Mucosa of rectum (tissue), 2 donors: ENCODE measurements around the gene DENND1A.
"Not testable (repeated sequence)": the region's sequence is repeated elsewhere in the genome, so short reads cannot be mapped to it uniquely, and the experiment has no call there.

ENCODE experiments used
- H3K27ac ChIP-seq, 2 donors: one replicate each; pipeline ENCODE4 v1.7.0; 2013; ENCODE audit warnings: inconsistent platforms in 2 of 2, low read depth in 2 of 2, low read length in 2 of 2
- H3K27me3 ChIP-seq, 2 donors: one replicate each; pipeline ENCODE4 v1.7.0; 2013; ENCODE audit warnings: low read length in 2 of 2; ENCODE audit not compliant: control insufficient read depth in 2 of 2, insufficient read depth in 2 of 2
- H3K36me3 ChIP-seq, 2 donors: one replicate each; pipeline ENCODE4 v1.7.0; 2013; ENCODE audit warnings: low read length in 2 of 2; ENCODE audit not compliant: control insufficient read depth in 2 of 2, insufficient read depth in 2 of 2
- H3K4me1 ChIP-seq, 2 donors: one replicate each; pipeline ENCODE4 v1.7.0; 2013; ENCODE audit warnings: low read length in 2 of 2, mild to moderate bottlenecking in 1 of 2; ENCODE audit not compliant: control insufficient read depth in 2 of 2, insufficient read depth in 2 of 2
- H3K4me3 ChIP-seq, 2 donors: one replicate each; pipeline ENCODE4 v1.7.0; 2013; ENCODE audit warnings: low read length in 2 of 2
- H3K9ac ChIP-seq, 2 donors: one replicate each; pipeline ENCODE4 v1.7.0; 2013; ENCODE audit warnings: low read length in 2 of 2, low read depth in 1 of 2, mild to moderate bottlenecking in 1 of 2
- H3K9me3 ChIP-seq, 2 donors: one replicate each; pipeline ENCODE4 v1.7.0; 2013; ENCODE audit warnings: low read length in 2 of 2; ENCODE audit not compliant: control insufficient read depth in 2 of 2
- donor health status: healthy.
- donor health status: Normal muscosa, but diverticular disease.

Gene DENND1A

DNA sequence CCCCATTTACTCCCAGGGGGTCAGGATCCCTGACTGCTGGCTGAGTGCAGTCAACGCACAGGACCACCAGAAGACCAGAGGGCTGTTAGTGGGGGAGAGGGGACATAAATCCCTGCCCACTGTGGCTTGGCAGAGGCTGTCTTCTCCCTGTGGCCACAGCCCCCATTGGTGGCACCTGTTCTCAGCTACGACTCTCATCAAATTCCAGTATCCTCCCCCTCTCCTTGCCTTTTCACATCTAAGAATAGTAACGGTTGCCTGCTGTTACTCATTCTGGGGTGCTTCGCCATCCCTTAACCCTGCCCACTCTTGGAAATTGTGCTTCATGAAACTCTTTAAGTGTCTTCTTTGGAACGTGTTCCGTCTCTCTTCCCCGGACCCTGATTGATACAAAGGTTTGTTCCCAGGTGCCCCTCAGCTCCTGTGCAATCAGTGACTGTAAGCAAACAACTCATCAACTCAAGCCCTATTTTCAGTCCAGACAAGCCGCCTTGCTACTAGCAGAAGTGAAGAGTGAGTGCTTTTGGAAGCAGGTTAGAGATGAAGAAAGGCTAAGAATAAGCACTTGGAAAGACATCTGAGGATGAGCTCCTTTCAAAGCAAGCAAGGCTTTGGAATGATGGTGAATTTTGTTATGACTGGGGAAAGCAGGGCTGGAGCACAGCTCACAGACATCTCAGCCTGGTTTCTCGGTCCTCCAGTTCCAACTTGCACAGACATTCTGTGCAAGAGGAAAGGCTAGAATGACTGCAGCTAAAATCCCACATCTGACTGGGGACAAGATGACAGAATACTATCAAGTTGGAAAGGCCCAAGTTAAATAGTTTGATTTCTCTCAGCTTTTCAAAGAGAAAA, 22.9 kb upstream of the DENND1A start:
- H3K9me3 ChIP-seq, result no peaks in the 10 kb centered on the region
- H3K4me3 ChIP-seq, result no peak overlapping the region
- H3K4me1 ChIP-seq, result no peaks in the 10 kb centered on the region
- no peak overlapping the region for H3K27ac ChIP-seq
- H3K36me3 ChIP-seq, result no peaks in the 10 kb centered on the region
- H3K9ac ChIP-seq, result no peak overlapping the region
- H3K27me3 ChIP-seq, result peaks cover 2% of the 10 kb centered on the region in 2 donors

DNA sequence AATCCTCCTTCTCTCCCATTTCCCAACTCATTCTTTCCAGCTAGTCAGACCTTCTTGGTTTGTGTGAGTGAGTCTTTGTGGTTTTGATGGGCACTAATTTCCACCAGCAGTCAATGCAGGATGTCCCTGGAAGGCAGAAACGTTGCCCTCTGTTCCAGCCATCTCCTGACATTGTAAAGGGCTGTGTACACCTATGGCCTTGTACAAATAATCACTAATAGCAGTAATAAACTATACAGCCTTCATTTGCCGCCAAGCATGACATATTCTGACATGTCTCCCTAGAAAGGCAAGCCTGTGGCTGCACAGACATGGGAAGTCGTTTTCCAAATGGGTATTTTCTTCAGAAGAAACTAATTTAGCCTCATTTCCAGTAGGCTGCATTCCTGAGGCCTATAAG, 18.4 kb upstream of the DENND1A start:
- H3K9ac ChIP-seq, result no peak overlapping the region
- peaks cover 0 to 2% of the 10 kb centered on the region in 2 donors for H3K27me3 ChIP-seq
- peaks cover 0 to 6% of the 10 kb centered on the region in 2 donors for H3K4me1 ChIP-seq
- H3K27ac ChIP-seq, result no peak overlapping the region
- no peak overlapping the region for H3K4me3 ChIP-seq
- H3K36me3 ChIP-seq, result no peaks in the 10 kb centered on the region
- no peaks in the 10 kb centered on the region for H3K9me3 ChIP-seq

DNA sequence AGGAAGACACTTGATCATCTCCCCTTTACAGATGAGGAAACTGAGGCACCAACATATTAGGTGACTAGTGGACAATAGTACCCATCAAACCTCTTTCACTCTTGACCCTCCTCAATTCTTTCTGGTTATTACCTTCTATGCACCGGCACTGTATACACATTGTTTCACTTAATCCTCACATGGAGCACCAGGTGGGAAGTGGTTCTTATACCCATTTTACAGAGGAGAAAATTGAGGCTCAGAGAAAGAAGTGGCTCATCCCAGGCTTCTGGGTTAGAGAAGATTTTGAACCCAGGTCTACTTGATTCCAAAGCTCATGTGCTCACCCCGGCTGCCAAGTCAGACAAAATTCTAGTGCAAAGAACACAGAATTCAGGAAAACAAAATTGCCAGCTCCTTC, 17.4 kb upstream of the DENND1A start:
- Histone ChIP-seq H3K27ac (no peak overlapping the region), H3K36me3 (no peaks in the 10 kb centered on the region), H3K4me3 (no peak overlapping the region), H3K9ac (no peak overlapping the region), H3K4me1 (peaks cover 3 to 8% of the 10 kb centered on the region in 2 donors), H3K27me3 (no peaks in the 10 kb centered on the region), H3K9me3 (no peaks in the 10 kb centered on the region)

DNA sequence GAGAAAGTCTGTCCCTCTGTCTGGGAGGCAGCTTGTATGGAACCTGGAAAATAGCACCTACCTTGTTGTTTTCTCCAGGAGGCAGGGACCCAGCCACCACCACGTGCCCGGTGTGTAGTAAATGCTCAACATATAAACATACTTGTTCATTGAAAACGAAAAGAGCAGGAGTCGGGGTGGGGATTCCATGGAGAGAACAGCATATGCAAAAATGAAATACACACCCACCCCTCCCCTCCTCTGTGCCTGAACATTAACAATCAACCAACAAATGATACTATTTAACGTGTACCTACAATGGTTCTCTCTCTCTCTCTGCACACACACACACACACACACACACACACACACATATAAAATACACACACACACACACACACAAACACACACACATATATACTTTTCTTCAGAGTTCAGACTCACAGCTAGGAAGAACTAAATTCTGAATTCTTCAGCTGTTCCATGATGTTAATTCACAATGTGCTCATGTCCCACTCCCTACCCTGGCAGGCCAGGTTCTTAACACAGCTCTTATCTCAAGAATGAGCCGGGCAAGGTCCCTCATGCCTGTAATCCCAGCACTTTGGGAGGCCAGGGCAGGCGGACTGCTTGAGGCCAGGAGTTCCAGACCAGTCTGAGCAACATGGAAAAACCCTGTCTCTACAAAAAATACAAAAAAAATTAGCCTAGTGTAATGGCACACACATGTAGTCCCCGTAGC, 16.3 kb upstream of the DENND1A start:
- no peaks in the 10 kb centered on the region for H3K27me3 ChIP-seq
- no peak overlapping the region for H3K9ac ChIP-seq
- H3K4me1 ChIP-seq, result peaks cover 3 to 10% of the 10 kb centered on the region in 2 donors
- H3K9me3 ChIP-seq, result no peaks in the 10 kb centered on the region
- H3K4me3 ChIP-seq, result no peak overlapping the region
- H3K36me3 ChIP-seq, result no peaks in the 10 kb centered on the region
- H3K27ac ChIP-seq, result no peak overlapping the region

DNA sequence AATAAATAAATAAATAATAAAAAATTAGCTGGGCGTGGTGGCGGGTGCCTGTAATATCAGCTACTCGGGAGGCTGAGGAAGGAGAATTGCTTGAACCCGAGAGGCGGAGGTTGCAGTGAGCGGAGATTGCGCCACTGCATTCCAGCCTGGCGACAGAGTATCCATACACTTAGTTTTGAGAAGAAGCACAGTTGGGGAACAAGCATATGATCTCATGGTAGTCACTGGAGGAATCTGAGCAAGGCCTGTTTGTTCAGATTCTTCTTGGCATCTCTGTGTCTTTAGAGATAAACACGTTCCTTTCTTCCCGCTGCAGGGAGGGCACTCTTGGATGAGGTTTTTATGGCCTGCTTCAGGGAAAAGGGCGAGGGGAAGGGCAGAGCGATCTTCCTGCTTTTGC, 15.6 kb upstream of the DENND1A start:
- H3K9ac ChIP-seq, result no peak overlapping the region
- H3K9me3 ChIP-seq, result no peaks in the 10 kb centered on the region
- peaks cover 3 to 10% of the 10 kb centered on the region in 2 donors for H3K4me1 ChIP-seq
- no peaks in the 10 kb centered on the region for H3K36me3 ChIP-seq
- H3K27ac ChIP-seq, result no peak overlapping the region
- no peak overlapping the region for H3K4me3 ChIP-seq
- no peaks in the 10 kb centered on the region for H3K27me3 ChIP-seq

DNA sequence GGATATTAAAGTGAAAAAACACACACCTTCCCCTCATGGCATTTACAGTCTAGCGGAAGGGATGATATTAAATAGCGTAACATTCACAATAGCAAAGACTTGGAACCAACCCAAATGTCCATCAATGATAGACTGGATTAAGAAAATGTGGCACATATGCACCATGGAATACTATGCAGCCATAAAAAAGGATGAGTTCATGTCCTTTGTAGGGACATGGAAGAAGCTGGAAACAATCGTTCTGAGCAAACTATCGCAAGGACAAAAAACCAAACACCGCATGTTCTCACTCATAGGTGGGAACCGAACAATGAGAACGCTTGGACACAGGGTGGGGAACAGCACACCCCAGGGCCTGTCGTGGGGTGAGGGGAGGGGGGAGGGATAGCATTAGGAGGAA, 14.5 kb upstream of the DENND1A start:
- not testable (repeated sequence) for H3K27ac ChIP-seq, H3K9ac ChIP-seq, H3K27me3 ChIP-seq, H3K4me3 ChIP-seq, H3K36me3 ChIP-seq, H3K9me3 ChIP-seq
- H3K4me1 ChIP-seq, result peaks cover 3 to 10% of the 10 kb centered on the region in 2 donors

DNA sequence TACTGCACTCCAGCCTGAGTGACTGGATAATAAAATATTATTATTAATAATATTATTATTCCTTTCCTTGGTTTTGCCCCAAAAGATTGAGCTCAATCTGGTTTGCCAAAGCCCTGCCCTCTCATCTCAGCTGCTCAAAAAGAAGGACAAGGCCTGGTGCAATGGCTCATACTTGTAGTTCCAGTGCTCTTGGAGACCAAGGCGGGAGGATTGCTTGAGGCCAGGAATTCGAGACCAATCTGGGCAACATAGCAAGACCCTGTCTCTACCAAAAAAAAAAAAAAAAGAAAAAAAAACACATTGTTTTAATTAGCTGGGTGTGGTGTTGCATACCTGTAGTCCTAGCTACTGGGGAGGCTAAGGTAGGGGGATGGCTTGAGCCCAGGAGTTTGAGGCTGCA, 13.7 kb upstream of the DENND1A start:
- Histone ChIP-seq H3K9me3 (no peaks in the 10 kb centered on the region), H3K27me3 (no peaks in the 10 kb centered on the region), H3K9ac (no peak overlapping the region), H3K4me3 (no peak overlapping the region), H3K4me1 (peaks cover 3 to 10% of the 10 kb centered on the region in 2 donors), H3K36me3 (no peaks in the 10 kb centered on the region), H3K27ac (no peak overlapping the region)

DNA sequence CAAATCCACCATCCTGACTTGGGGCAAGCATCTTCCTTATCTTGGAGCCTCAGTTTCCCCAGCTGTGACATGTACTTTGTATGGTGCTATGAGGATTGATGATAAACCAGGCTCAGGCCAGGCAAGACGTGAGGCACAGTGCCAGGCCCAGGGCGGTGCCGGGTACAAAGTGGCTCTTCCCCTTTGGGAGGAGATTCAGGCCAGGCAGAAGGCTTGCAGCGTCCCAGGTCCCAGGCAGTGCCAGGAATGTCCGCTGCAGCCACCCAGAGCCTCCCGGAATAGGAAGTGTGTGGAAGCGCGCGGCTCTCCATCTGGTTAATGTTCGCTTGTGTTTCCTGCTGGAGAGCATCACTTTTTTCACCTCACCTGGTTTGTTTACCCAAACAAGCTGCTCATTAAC, 12.6 kb upstream of the DENND1A start:
- no peaks in the 10 kb centered on the region for H3K9me3 ChIP-seq
- H3K27me3 ChIP-seq, result no peaks in the 10 kb centered on the region
- no peaks in the 10 kb centered on the region for H3K36me3 ChIP-seq
- no peak overlapping the region for H3K27ac ChIP-seq
- peaks cover 3 to 10% of the 10 kb centered on the region in 2 donors for H3K4me1 ChIP-seq
- H3K9ac ChIP-seq, result no peak overlapping the region
- no peak overlapping the region for H3K4me3 ChIP-seq

DNA sequence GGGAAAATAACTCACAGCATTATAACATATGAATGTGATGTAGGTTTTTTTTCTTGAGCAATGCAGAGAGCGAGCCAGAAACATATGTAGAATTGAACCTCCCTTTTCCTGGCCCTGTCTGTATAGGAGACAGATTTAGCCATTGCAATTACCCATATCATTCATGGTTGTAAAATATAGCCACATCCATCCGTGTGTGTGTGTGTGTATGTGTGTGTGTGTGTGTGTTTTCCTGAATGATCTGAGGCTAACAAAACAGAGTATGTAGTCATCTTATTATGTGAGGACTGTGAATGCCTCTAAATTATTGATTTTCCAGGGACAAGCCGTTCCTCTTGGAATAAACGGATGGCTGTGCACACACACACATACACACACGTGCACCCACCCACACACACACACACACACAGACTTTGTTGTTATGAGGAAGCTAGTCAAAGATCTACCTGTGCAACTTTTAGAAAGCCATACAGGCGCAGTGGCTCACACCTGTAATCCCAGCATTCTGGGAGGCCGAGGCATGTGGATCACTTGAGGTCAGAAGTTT, 11.7 kb upstream of the DENND1A start:
- Histone ChIP-seq H3K4me3 (no peak overlapping the region), H3K36me3 (no peaks in the 10 kb centered on the region), H3K9me3 (no peaks in the 10 kb centered on the region), H3K27ac (no peak overlapping the region), H3K4me1 (peaks cover 3 to 10% of the 10 kb centered on the region in 2 donors), H3K27me3 (no peaks in the 10 kb centered on the region), H3K9ac (no peak overlapping the region)
